Kidney (tissue), 2 donors: ENCODE results near the gene OTUD3. TPM values are rescaled to one million over a fixed set of nuclear protein-coding genes. Genes with fewer than 3 reads are reported as not detected.

ENCODE experiments used
- polyA plus RNA-seq: library from polyadenylated mRNA; stranded (reverse); fragments of 350-450 nt; fragmentation: Illumina TruSeq; extraction: RNeasy Lipid Tissue Mini Kit (QIAGEN cat#74804); gene quantifications from one replicate; pipeline ENCODE4 v1.2.3, GENCODE V29; 2014; ENCODE audit warnings: low read depth, low replicate concordance; ENCODE audit not compliant: insufficient read depth
- total RNA-seq: library from RNA; stranded (reverse); fragmentation: NEBNext Ultra II Directional; extraction: Animal tissue kit (Norgen Biotek cat#: 25700); gene quantifications from one replicate; pipeline ENCODE4 v1.2.1, GENCODE V29; 2021
- donor health status: DM: yes; HTN: yes; CAD: no.

Gene OTUD3
- total and polyA plus RNA-seq, 2 donors from 2014 or later: 2.5 to 12.9 TPM

Other genes starting within 250 kb of the OTUD3 start
- gene NBL1, start 238.1 kb upstream of the OTUD3 start, total RNA-seq: 141 TPM
- 47.4 TPM for gene NBL1, start 238.1 kb upstream of the OTUD3 start, polyA plus RNA-seq
- gene HTR6, start 217.5 kb upstream of the OTUD3 start, total RNA-seq: not detected
- gene HTR6, start 217.5 kb upstream of the OTUD3 start, polyA plus RNA-seq: not detected
- 36.5 TPM for gene TMCO4, start 82.5 kb upstream of the OTUD3 start, total RNA-seq
- 35.0 TPM for gene TMCO4, start 82.5 kb upstream of the OTUD3 start, polyA plus RNA-seq
- gene RNF186, start 67.1 kb upstream of the OTUD3 start, total RNA-seq: 2.7 TPM
- gene RNF186, start 67.1 kb upstream of the OTUD3 start, polyA plus RNA-seq: 111 TPM
- gene PLA2G2E, start 41.2 kb downstream of the OTUD3 start, total RNA-seq: not detected
- gene PLA2G2E, start 41.2 kb downstream of the OTUD3 start, polyA plus RNA-seq: not detected
- gene PLA2G2A, start 97.2 kb downstream of the OTUD3 start, total RNA-seq: 0.63 TPM
- gene PLA2G2A, start 97.2 kb downstream of the OTUD3 start, polyA plus RNA-seq: 0.52 TPM
- 0.47 TPM for gene PLA2G5, start 187.8 kb downstream of the OTUD3 start, total RNA-seq
- 0.58 TPM for gene PLA2G5, start 187.8 kb downstream of the OTUD3 start, polyA plus RNA-seq
- gene PLA2G2D, start 237.1 kb downstream of the OTUD3 start, total RNA-seq: 1.1 TPM
- not detected for gene PLA2G2D, start 237.1 kb downstream of the OTUD3 start, polyA plus RNA-seq